Hepatocyte (in vitro differentiated cells): Measurements from ENCODE around the gene GMNN.

Experiments
- CTCF ChIP-seq: fragments of 200-600 bp; sonication (generic); IDR thresholded peaks from 2 replicates; pipeline ENCODE4 v1.5.1; 2016; ENCODE audit warnings: antibody characterized with exemption, mild to moderate bottlenecking; ENCODE audit not compliant: poor library complexity
- EZH2phosphoT487 ChIP-seq: fragments of 200-600 bp; sonication (generic); IDR thresholded peaks from one replicate; pipeline ENCODE4 v1.6.1; 2018; ENCODE audit warnings: antibody characterized with exemption, mild to moderate bottlenecking, low read depth, moderate library complexity; ENCODE audit not compliant: unreplicated experiment, severe bottlenecking

- TF ChIP-seq EZH2phosphoT487, result no peak
- TF ChIP-seq CTCF, result no peak
Measured at GRCh38 chr6:24775520-24776058, 852 bp downstream of the GMNN start.
